Psoas muscle (tissue), 8 donors: ENCODE results near the gene LRRN2. TPM values are rescaled to one million over a fixed set of nuclear protein-coding genes. Genes with fewer than 3 reads are reported as not detected.

ENCODE experiments used
- ATAC-seq, 4 donors: fragments of 200-7000 bp; cut with Tn5 transposase; one replicate each; pipeline ENCODE4 v1.9.1; 2020; ENCODE audit warnings: moderate library complexity in 3 of 4, mild to moderate bottlenecking in 2 of 4
- DNase-seq, 2 donors: peaks; one replicate each; pipeline ENCODE4 v3.0.0-alpha.2; 2020
- H3K27ac ChIP-seq: fragments of 200-600 bp; one replicate; pipeline ENCODE4 v1.8.0; 2022
- H3K27me3 ChIP-seq, 3 donors: fragments of 200-600 bp in 1 of 3; one replicate each; pipeline versions ENCODE4 v1.6.1 to v1.8.0; 2013 to 2022; ENCODE audit warnings: low read length in 2 of 3, mild to moderate bottlenecking in 2 of 3, moderate library complexity in 1 of 3; ENCODE audit not compliant: insufficient read depth in 3 of 3
- H3K36me3 ChIP-seq, 2 donors: fragments of 200-600 bp in 1 of 2; one replicate each; pipeline versions ENCODE4 v1.6.1 to v1.8.0; 2013 to 2022; ENCODE audit warnings: low read depth in 1 of 2, mild to moderate bottlenecking in 1 of 2, moderate library complexity in 1 of 2; ENCODE audit not compliant: insufficient read depth in 1 of 2
- H3K4me1 ChIP-seq: fragments of 200-600 bp; one replicate; pipeline ENCODE4 v1.8.0; 2022
- H3K4me3 ChIP-seq: fragments of 200-600 bp; one replicate; pipeline ENCODE4 v1.8.0; 2022; ENCODE audit warnings: mild to moderate bottlenecking
- H3K9me3 ChIP-seq: fragments of 200-600 bp; one replicate; pipeline ENCODE4 v1.8.0; 2022
- WGBS, 3 donors: extraction: QIAGEN DNeasy Blood & Tissue Kit; methylation state at CpG; one replicate each; pipeline versions ENCODE4 v1.1.6 to v1.1.7; 2013; 5-methylcytosine and 5-hydroxymethylcytosine counted together
- intact Hi-C, 2 donors: fragments of 100-400 bp; cut with DNase I; formaldehyde crosslinking; loops; one replicate each; pipeline versions ENCODE4 v1.11.0 to v1.14.2; 2022
- long read RNA-seq, 2 donors: library from polyadenylated mRNA; unstranded; transcript quantifications; one replicate each; pipeline ENCODE4 v2.0.0, GENCODE V29; 2021
- polyA plus RNA-seq, 3 donors: library from polyadenylated mRNA; stranded (reverse); fragments of 200-250 nt; gene quantifications; one replicate each; pipeline ENCODE4 v1.2.3, GENCODE V29; 2013
- total RNA-seq, 4 donors: library from RNA; stranded (reverse); fragmentation: NEBNext Ultra II Directional in 2 of 4; extraction: Animal tissue kit (Norgen Biotek cat#: 25700) in 2 of 4; gene quantifications; one replicate each; pipeline versions ENCODE4 v1.2.1 to v1.2.4, GENCODE V29; 2021 to 2023
- TF ChIP-seq, protein P1 (sequence below): fragments of 200-600 bp; IDR thresholded peaks from one replicate; pipeline ENCODE4 v1.8.0; 2022; ENCODE audit warnings: antibody characterized with exemption
- donor health status: healthy with polysubstance abuse.
- donor health status: DM: no; HTN: no; CAD: no; lungs with moderate emphysema.
- donor health status: Bipolar disorder and iron deficiency.
- donor health status: healthy.
- donor health status: DM: yes; HTN: yes; CAD: no.
- donor health status: DM: no; HTN: no; CAD: no.
- donor health status: DM: no; HTN: no; CAD: no.
- donor health status: DM: yes; HTN: yes; CAD: no.

LRRN2 gene
- total RNA-seq (1 to 10 TPM in 2 of 4 donors, under 1 TPM in 2; 0.93 to 2.2 (median 1.0) TPM), polyA plus RNA-seq (under 1 TPM; 0.71 to 0.94 (median 0.81) TPM)
- long read RNA-seq, donor 1, result 0 reads
- long read RNA-seq, donor 2, full-length matches to known transcripts, result 3 of 3 reads
- long read RNA-seq, donor 2, partial matches to known transcripts, result 0 of 3 reads
- long read RNA-seq, donor 2, other reads (novel, unspliced or antisense), result 0 of 3 reads

DNA sequence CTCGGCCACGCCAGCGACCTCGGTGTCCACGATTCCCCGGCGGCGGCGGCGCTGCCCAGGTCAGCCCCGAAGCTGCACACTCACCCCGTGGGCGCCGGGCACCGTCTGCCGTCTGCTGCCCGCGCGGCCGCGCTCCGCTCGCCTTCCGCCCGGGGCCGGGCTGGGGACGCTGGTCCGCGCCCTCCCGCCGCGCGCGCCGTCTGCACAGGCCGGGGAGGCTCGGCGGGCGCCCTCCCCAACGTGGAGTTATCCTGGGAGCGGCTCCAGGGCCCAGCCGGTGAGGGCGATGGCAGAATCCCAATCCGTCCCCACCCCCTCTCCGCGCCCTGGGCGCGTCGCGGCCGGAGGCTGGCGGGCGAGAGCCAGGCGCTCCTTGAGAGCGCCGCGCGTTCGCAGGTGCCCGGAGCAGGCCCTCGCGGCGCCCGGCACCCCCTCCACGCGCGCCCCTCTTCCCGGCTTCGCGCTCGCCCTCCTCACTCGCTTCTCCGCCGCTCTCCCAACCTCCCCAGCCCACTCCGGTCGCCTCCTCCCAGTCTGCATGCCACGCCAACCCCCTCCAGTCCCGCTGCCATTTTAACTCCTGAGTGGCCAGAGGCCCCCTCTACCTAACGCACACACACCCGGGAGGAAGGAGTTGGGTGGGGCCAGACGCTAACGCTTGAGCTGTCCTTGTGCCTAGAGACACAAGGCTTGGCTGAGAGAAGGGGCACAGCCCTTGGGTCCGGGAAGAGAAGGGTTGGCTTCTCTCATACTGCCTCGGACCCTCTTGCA lies at the start of gene LRRN2:
LRRN2 (minus strand) TSS at position 503 of the 771 bp plus-strand sequence. CDS start 65,746 bp downstream, outside the sequence.
- ATAC-seq, result peak; percentile 13 to 58 (median 46)
- Histone ChIP-seq H3K4me1 (no peaks in the 10 kb centered on the region), H3K36me3 (no peaks in the 10 kb centered on the region), H3K27ac (no peak within 1 kb of the TSS), H3K27me3 (peaks cover 0 to 42% (median 7%) of the 10 kb centered on the region in 3 donors), H3K9me3 (no peaks in the 10 kb centered on the region), H3K4me3 (peak within 1 kb of the TSS; percentile 59)
- TF ChIP-seq, protein P1, sequence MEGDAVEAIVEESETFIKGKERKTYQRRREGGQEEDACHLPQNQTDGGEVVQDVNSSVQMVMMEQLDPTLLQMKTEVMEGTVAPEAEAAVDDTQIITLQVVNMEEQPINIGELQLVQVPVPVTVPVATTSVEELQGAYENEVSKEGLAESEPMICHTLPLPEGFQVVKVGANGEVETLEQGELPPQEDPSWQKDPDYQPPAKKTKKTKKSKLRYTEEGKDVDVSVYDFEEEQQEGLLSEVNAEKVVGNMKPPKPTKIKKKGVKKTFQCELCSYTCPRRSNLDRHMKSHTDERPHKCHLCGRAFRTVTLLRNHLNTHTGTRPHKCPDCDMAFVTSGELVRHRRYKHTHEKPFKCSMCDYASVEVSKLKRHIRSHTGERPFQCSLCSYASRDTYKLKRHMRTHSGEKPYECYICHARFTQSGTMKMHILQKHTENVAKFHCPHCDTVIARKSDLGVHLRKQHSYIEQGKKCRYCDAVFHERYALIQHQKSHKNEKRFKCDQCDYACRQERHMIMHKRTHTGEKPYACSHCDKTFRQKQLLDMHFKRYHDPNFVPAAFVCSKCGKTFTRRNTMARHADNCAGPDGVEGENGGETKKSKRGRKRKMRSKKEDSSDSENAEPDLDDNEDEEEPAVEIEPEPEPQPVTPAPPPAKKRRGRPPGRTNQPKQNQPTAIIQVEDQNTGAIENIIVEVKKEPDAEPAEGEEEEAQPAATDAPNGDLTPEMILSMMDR, result no peak
- intact Hi-C loops, result no loop called here
- DNase-seq, result peak in 1 of 2 donors; percentile 39
- WGBS, 3 donors, result 2 to 4% (median 2%) methylated on average over 46 to 84 of the region's 84 CpGs

DNA sequence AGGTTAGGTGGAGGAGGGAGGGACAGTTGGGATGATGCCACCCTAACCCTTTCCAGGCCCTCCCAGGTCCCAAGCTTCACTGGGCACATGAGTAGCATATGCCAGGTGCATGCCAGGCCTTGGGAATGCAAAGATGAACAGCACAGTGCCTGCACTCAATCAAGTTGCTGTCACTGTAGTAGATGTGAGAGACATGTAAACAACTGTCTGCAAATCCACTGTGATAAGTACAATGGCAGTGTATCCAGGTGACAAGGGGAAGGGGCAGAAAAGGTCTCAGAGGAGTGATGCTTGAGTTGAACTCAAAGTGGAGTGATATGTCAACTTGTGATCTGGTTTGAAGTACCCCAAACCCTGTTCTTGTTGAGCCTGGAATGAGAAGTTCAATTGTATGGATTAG lies 49.5 kb upstream of the LRRN2 start:
- H3K4me1 ChIP-seq, result no peaks in the 10 kb centered on the region
- ATAC-seq, result no peak

DNA sequence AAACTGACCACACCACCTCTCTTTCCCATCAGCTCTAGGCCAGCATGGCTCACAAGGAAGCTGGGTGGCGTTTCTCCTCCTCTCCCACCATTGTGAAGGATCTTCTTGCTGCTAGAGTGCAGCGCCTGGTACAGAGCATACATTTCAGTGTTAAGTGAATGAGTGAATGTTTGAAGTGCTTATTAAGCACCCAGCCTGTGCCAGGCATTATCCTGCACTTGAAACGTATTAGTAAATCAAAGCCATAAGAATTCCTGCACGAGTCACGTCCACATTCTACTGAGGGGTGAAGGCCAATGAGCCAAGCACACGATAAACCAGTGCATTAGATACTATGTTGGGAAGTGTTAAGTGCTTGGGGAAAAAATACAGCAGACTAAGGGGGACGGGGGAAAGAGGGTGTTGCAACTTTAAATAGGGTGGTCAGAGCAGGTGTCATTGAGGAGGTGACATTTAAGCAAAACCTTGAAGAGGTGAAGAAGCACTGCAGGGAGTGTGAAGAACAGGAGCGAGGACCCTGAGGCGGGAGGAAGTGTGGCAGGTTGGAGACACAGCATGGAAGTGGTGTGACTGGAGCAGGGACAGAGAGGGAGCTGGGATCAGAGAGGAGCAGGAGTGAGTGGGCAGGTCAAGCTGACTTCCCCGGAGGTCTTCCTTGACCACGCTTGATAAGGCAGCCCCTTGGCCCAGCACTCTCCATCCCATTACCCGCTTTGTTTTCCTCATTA lies 48.5 kb upstream of the LRRN2 start:
- Histone ChIP-seq H3K27ac (no peak overlapping the region), H3K36me3 (no peaks in the 10 kb centered on the region), H3K4me3 (no peak overlapping the region), H3K4me1 (no peaks in the 10 kb centered on the region), H3K27me3 (peaks cover 0 to 13% (median 0%) of the 10 kb centered on the region in 3 donors), H3K9me3 (peaks cover 12% of the 10 kb centered on the region)
- intact Hi-C loops, result no loop called here
- no peak for DNase-seq
- WGBS, 3 donors, result 70 to 74% (median 74%) methylated on average over 12 of the region's 12 CpGs
- TF ChIP-seq, protein P1, result no peak
- no peak for ATAC-seq

More for the DNA sequence above, 49.5 kb upstream of the LRRN2 start:
- Histone ChIP-seq H3K4me3 (no peak overlapping the region), H3K36me3 (no peaks in the 10 kb centered on the region), H3K27ac (no peak overlapping the region), H3K27me3 (peaks cover 0 to 13% (median 0%) of the 10 kb centered on the region in 3 donors), H3K9me3 (peaks cover 12% of the 10 kb centered on the region)
- DNase-seq, result no peak
- intact Hi-C loops, result no loop called here
- TF ChIP-seq, protein P1, result no peak

DNA sequence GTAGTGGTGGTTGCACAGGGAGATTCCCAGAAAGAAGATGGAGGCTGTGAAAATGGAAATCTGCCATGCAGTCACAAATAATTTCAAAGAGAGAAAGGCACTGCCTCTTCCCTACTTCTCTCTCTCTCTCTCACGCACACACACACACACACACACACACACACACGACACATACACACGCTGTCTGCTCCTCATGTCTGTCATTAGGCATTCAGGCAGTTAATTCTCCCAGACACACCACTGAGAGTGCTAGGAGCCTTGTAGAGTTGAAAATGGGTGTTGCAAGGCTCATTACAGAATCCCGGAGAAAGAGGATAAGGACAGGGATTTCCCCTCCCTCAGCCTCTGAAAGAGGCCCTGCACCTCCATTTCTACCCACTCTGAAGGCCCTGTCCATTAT lies 47.8 kb upstream of the LRRN2 start:
- WGBS, 3 donors, result 57 to 95% (median 78%) methylated on average over 3 to 4 of the region's 4 CpGs
- no peak for DNase-seq
- intact Hi-C loops, result no loop called here
- Histone ChIP-seq H3K4me1 (no peaks in the 10 kb centered on the region), H3K27ac (no peak overlapping the region), H3K27me3 (peaks cover 0 to 9% (median 0%) of the 10 kb centered on the region in 3 donors), H3K9me3 (peaks cover 9% of the 10 kb centered on the region), H3K4me3 (no peak overlapping the region), H3K36me3 (no peaks in the 10 kb centered on the region)
- TF ChIP-seq, protein P1, result no peak
- no peak for ATAC-seq
